HG03565 (cell line): ENCODE results near the gene CMIP.

Source experiments
- ATAC-seq: cut with Tn5 transposase; IDR thresholded peaks from one replicate; pipeline ENCODE4 v1.9.1; 2021; ENCODE audit warnings: mild to moderate bottlenecking, moderate library complexity; ENCODE audit not compliant: unreplicated experiment

CMIP gene

GRCh38 chr16:81632392-81633146 lies 188.0 kb downstream of the CMIP start:
- ATAC-seq: no peak

- no peak for ATAC-seq
These were observed 188.6 kb downstream of the CMIP start for GRCh38 chr16:81633147-81633619.

- no peak for ATAC-seq
These were observed 189.2 kb downstream of the CMIP start for GRCh38 chr16:81633680-81634379.

- ATAC-seq: no peak
These were observed 189.9 kb downstream of the CMIP start for GRCh38 chr16:81634380-81635062.

GRCh38 chr16:81635063-81635937 lies 190.7 kb downstream of the CMIP start:
- no peak for ATAC-seq

- ATAC-seq: no peak
These were observed 191.8 kb downstream of the CMIP start for GRCh38 chr16:81636298-81636993.

- no peak for ATAC-seq
These were observed 193.0 kb downstream of the CMIP start for GRCh38 chr16:81637336-81638235.

GRCh38 chr16:81638286-81638945 lies 193.8 kb downstream of the CMIP start:
- ATAC-seq: no peak

- ATAC-seq: no peak
These were observed 194.7 kb downstream of the CMIP start for GRCh38 chr16:81639348-81639747.

- no peak for ATAC-seq
These were observed 195.5 kb downstream of the CMIP start for GRCh38 chr16:81639931-81640680.

- no peak for ATAC-seq
These were observed 196.1 kb downstream of the CMIP start for GRCh38 chr16:81640681-81641070.

- ATAC-seq: no peak
These were observed 196.9 kb downstream of the CMIP start for GRCh38 chr16:81641395-81642106.

- ATAC-seq: no peak
These were observed 197.5 kb downstream of the CMIP start for GRCh38 chr16:81642107-81642436.

GRCh38 chr16:81642943-81643342 lies 198.3 kb downstream of the CMIP start:
- no peak for ATAC-seq

- no peak for ATAC-seq
These were observed 200.7 kb downstream of the CMIP start for GRCh38 chr16:81645266-81645694.

- ATAC-seq: no peak
These were observed 201.3 kb downstream of the CMIP start for GRCh38 chr16:81645925-81646324.

GRCh38 chr16:81646561-81646960 lies 202.0 kb downstream of the CMIP start:
- no peak for ATAC-seq
